Progenitor cell of endocrine pancreas (in vitro differentiated cells): ENCODE results near the gene TET1. TPM values are rescaled to one million over a fixed set of nuclear protein-coding genes. Genes with fewer than 3 reads are reported as not detected.

ENCODE experiments used
- DNase-seq: peaks from one replicate; pipeline ENCODE4 v3.0.0; 2021; ENCODE audit warnings: low spot score; ENCODE audit not compliant: unreplicated experiment
- H3K27ac Mint-ChIP-seq: 2 replicates; pipeline ENCODE4 v1.8.0; 2021; ENCODE audit warnings: mild to moderate bottlenecking, moderate library complexity, mixed read lengths
- H3K27me3 Mint-ChIP-seq: 2 replicates; pipeline ENCODE4 v1.8.0; 2021; ENCODE audit warnings: mixed read lengths
- H3K36me3 Mint-ChIP-seq: 2 replicates; pipeline ENCODE4 v1.8.0; 2022; ENCODE audit warnings: mixed read lengths; ENCODE audit not compliant: insufficient read depth
- H3K4me1 Mint-ChIP-seq: 2 replicates; pipeline ENCODE4 v1.8.0; 2021; ENCODE audit warnings: low read depth, mixed read lengths
- H3K4me3 Mint-ChIP-seq: 2 replicates; pipeline ENCODE4 v1.8.0; 2021; ENCODE audit warnings: low read depth, mild to moderate bottlenecking, moderate library complexity, mixed read lengths
- H3K9me3 Mint-ChIP-seq: 2 replicates; pipeline ENCODE4 v1.8.0; 2021; ENCODE audit warnings: low read depth, mixed read lengths
- CTCF ChIP-seq: fragments of 200-600 bp; sonication (generic); IDR thresholded peaks from one replicate; pipeline ENCODE4 v1.5.0; 2021; ENCODE audit warnings: antibody characterized with exemption, mild to moderate bottlenecking; ENCODE audit not compliant: unreplicated experiment
- total RNA-seq: library from RNA; stranded (reverse); gene quantifications from 2 replicates; pipeline ENCODE4 v1.2.1, GENCODE V29; 2021

The TET1 gene
- total RNA-seq, 1 donor from 2014 or later, result 37.3 TPM

GRCh38 chr10:68665841-68666240 lies 105.7 kb downstream of the TET1 start:
- DNase-seq, result no peak
- no peaks in the 10 kb centered on the region for H3K9me3 Mint-ChIP-seq
- no peak overlapping the region for H3K27ac Mint-ChIP-seq
- peaks cover 14% of the 10 kb centered on the region for H3K36me3 Mint-ChIP-seq
- no peaks in the 10 kb centered on the region for H3K4me1 Mint-ChIP-seq
- no peaks in the 10 kb centered on the region for H3K27me3 Mint-ChIP-seq
- TF ChIP-seq CTCF, result no peak
- H3K4me3 Mint-ChIP-seq, result no peak overlapping the region

GRCh38 chr10:68666280-68666760 lies 106.2 kb downstream of the TET1 start:
- no peaks in the 10 kb centered on the region for H3K27me3 Mint-ChIP-seq
- H3K27ac Mint-ChIP-seq, result peak overlapping the region; percentile 52
- no peak for TF ChIP-seq CTCF
- H3K4me1 Mint-ChIP-seq, result no peaks in the 10 kb centered on the region
- H3K9me3 Mint-ChIP-seq, result no peaks in the 10 kb centered on the region
- H3K4me3 Mint-ChIP-seq, result no peak overlapping the region
- DNase-seq, result no peak
- H3K36me3 Mint-ChIP-seq, result peaks cover 17% of the 10 kb centered on the region

GRCh38 chr10:68668231-68668630 lies 108.1 kb downstream of the TET1 start:
- H3K4me3 Mint-ChIP-seq, result no peak overlapping the region
- TF ChIP-seq CTCF, result no peak
- H3K9me3 Mint-ChIP-seq, result peaks cover 2% of the 10 kb centered on the region
- no peaks in the 10 kb centered on the region for H3K4me1 Mint-ChIP-seq
- peaks cover 21% of the 10 kb centered on the region for H3K36me3 Mint-ChIP-seq
- no peak for DNase-seq
- H3K27ac Mint-ChIP-seq, result no peak overlapping the region
- no peaks in the 10 kb centered on the region for H3K27me3 Mint-ChIP-seq

GRCh38 chr10:68668972-68669371 lies 108.8 kb downstream of the TET1 start:
- H3K36me3 Mint-ChIP-seq, result peaks cover 22% of the 10 kb centered on the region
- no peaks in the 10 kb centered on the region for H3K27me3 Mint-ChIP-seq
- H3K27ac Mint-ChIP-seq, result no peak overlapping the region
- no peaks in the 10 kb centered on the region for H3K4me1 Mint-ChIP-seq
- peaks cover 3% of the 10 kb centered on the region for H3K9me3 Mint-ChIP-seq
- no peak for TF ChIP-seq CTCF
- no peak overlapping the region for H3K4me3 Mint-ChIP-seq
- DNase-seq, result no peak

GRCh38 chr10:68684413-68684812 lies 124.3 kb downstream of the TET1 start:
- Mint-ChIP-seq H3K27ac (peak overlapping the region; percentile 41), H3K27me3 (no peaks in the 10 kb centered on the region), H3K4me3 (no peak overlapping the region), H3K9me3 (no peaks in the 10 kb centered on the region), H3K4me1 (no peaks in the 10 kb centered on the region), H3K36me3 (peaks cover 37% of the 10 kb centered on the region)
- DNase-seq, result no peak
- no peak for TF ChIP-seq CTCF
